Measurements from ENCODE around the gene OVOL3.
A peak's percentile ranks its signal among the peaks of the same experiment; 100 is the strongest.

Gene OVOL3

GRCh38 chr19:36136964-36137686 is 26.2 kb downstream of the OVOL3 start:
- DNase-seq = peak; percentile 5

DNA sequence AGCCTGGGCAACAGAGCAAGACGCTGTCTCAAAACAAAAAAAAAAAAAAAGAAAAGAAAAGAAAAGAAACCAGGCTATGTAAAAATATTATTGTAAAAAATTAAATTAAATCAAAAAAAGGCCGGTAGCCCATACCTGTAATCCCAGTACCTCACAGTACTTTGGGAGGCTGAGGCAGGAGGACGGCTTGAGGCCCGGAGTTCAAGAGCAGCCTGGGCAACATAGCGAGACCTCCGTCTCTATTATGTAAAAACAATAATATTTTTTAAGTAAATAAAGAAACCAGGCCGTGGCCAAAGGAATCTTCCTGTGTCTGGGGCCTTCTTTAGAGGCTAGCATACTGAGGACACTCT is 28.2 kb downstream of the OVOL3 start:
- no peak for DNase-seq

DNA sequence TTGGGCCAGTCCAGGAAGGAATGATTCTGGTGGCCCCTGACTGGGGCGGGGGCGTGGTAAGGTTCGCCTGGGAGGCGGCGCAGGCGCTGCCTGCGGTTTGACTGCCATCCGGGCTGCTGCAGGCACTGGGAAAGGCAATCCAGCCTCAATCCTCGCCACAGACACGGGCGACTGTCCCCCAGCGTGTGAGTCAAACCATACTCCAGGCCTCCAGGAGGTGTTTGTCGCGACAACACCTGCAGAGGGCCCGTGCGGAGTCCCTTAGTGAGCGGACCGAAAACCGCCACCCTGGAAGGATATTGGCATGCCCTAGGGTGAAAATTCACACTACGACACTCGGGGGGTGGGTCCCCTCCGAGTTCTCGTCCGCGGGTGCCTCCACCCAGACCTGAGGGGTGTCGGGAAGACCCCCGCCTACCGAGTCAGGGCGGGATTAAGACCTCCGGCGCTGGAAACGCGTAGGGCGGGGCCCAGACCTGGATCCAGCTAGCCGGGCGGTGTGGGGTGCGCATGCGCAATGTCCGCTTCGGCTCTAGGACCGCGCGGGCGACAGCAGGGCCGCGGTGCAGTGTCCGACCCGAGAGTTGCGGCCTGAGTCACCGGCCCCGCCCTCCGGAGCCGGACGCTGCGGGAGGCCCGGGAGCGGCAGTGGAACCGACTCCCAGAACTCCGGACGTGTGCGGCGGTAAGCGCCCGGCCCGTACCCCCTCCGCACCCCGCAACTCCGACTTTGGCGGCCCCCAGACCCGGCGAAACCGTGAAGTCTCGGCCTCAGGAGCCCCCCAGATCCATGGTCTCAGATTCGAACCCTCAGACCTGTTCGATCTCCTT is 28.7 kb downstream of the OVOL3 start, which contains the start of gene CAPNS1:
CAPNS1 (plus strand) TSS at position 594 of the 831 bp plus-strand sequence. CDS start 946 bp downstream, outside the sequence.
- DNase-seq = peak; percentile 94

- DNase-seq = peak; percentile 54
These were observed 29.5 kb downstream of the OVOL3 start for GRCh38 chr19:36140304-36141038.

GRCh38 chr19:36141039-36141927 is 30.3 kb downstream of the OVOL3 start:
- DNase-seq = peak; percentile 60

DNA sequence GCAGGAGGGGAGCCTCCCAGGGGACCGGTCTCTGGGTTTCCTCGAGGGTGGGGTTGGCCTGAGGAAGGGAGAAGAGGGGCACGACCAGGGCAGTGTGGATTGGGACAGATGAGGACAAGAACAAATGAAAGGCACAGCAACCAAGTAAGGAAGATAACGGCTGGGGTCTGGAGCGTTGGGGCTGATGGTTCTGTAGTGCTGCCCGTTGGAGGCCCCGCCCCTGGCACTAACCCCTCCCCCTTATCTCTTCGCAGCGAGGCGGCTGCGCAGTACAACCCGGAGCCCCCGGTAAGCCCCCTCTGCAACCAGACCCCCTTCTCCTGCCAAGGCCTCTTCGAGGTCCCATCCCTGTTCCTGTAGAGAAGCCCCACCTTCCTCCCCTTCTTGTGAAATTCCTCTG is 31.1 kb downstream of the OVOL3 start:
- DNase-seq = no peak

- DNase-seq = no peak
These were observed 31.6 kb downstream of the OVOL3 start for GRCh38 chr19:36142496-36142895.

- no peak for DNase-seq
These were observed 33.7 kb downstream of the OVOL3 start for GRCh38 chr19:36144624-36145023.

- DNase-seq = no peak
These were observed 38.9 kb downstream of the OVOL3 start for GRCh38 chr19:36149673-36150406.

DNA sequence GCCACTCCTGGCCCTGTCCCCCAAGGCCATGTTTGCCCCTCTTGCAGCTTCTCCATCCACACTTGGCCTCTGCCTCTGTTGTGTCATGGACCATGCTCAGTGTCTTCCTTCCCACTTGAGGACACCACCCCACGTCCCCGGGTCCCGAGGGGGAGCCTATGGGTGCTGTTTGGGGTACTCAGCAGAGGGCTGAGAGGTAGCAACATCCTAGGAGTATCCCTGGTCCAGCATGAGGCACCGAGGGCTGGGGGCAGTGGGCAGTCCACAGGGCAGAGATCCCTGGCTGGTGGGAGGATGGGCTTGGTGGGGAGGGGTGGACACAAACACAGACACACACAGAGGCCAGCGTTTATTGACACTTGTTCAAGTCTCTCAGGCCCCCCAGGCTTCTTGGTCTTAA is 39.6 kb downstream of the OVOL3 start:
- DNase-seq = no peak

- DNase-seq = no peak
These were observed 40.4 kb downstream of the OVOL3 start for GRCh38 chr19:36151144-36152018.

GRCh38 chr19:36152019-36152351 is 41.0 kb downstream of the OVOL3 start:
- DNase-seq = no peak

GRCh38 chr19:36152352-36153091 is 41.6 kb downstream of the OVOL3 start, which contains the start of gene COX7A1:
Gene COX7A1, minus strand, starts transcription at chr19:36152447. Its CDS starts 40 bp downstream, at chr19:36152407.
- no peak for DNase-seq

GRCh38 chr19:36153126-36153525 is 42.2 kb downstream of the OVOL3 start:
- no peak for DNase-seq

DNA sequence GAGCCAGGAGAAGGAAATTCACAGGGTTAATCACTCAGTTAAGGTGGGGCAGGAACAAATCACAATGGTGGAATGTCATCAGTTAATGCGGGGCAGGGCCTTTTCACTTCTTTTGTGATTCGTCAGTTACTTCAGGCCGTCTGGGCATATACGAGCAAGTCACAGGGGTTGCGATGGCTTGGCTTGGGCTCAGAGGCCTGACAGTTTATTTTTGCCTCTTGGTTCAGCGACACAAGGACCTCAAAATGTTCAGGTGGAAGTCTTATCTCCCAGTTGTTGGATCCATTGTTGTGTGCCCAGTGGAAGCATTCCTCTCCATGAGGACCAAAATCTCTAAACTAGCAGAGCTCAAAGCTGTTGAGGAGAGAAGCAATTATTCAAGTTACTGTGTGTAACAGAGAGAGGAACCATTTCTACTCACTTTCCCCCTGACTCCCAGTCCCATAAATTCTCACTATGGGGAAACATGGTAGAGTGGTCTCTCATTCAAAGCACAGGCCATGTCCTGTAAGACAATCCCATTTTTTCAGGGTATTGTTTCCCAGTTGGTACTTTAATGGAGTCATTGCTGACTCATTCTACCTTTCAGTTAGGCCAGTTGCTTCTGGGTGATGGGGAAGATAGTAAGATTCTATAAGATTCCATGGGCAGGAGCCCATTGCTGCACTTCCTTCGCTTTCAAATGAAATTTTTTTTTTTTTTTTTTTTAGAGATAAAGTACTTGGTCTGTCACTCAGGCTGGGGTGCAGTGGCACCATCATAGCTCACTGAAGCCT is 50.1 kb downstream of the OVOL3 start:
- no peak for DNase-seq
